GM19397 (cell line): ENCODE measurements around the gene PEA15.

Experiments used
- ATAC-seq: cut with Tn5 transposase; IDR thresholded peaks from one replicate; pipeline ENCODE4 v1.9.1; 2021; ENCODE audit warnings: mild to moderate bottlenecking, moderate library complexity; ENCODE audit not compliant: unreplicated experiment

PEA15 gene

GRCh38 chr1:160207771-160208556 lies 2.8 kb downstream of the PEA15 start:
- no peak for ATAC-seq

- no peak for ATAC-seq
These were observed 3.6 kb downstream of the PEA15 start for GRCh38 chr1:160208557-160209320.

GRCh38 chr1:160209321-160210046 lies 4.3 kb downstream of the PEA15 start:
- ATAC-seq: no peak

GRCh38 chr1:160210561-160210960 lies 5.4 kb downstream of the PEA15 start:
- ATAC-seq: no peak

- no peak for ATAC-seq
These were observed 6.0 kb downstream of the PEA15 start for GRCh38 chr1:160211046-160211790.

GRCh38 chr1:160214481-160215140 lies 9.4 kb downstream of the PEA15 start:
- ATAC-seq: no peak

- ATAC-seq: no peak
These were observed 11.1 kb downstream of the PEA15 start for GRCh38 chr1:160216301-160216700.

GRCh38 chr1:160217481-160218051 lies 12.4 kb downstream of the PEA15 start:
- no peak for ATAC-seq

- ATAC-seq: no peak
These were observed 14.1 kb downstream of the PEA15 start for GRCh38 chr1:160219062-160219929.

GRCh38 chr1:160220301-160220700 lies 15.1 kb downstream of the PEA15 start:
- ATAC-seq: no peak

- no peak for ATAC-seq
These were observed 15.9 kb downstream of the PEA15 start for GRCh38 chr1:160221089-160221488.

- no peak for ATAC-seq
These were observed 17.4 kb downstream of the PEA15 start for GRCh38 chr1:160222546-160222945.

- no peak for ATAC-seq
These were observed 19.4 kb downstream of the PEA15 start for GRCh38 chr1:160224606-160225005.

- ATAC-seq: no peak
These were observed 20.2 kb downstream of the PEA15 start for GRCh38 chr1:160225345-160225744.

- ATAC-seq: no peak
These were observed 21.4 kb downstream of the PEA15 start for GRCh38 chr1:160226623-160227022.

- ATAC-seq: no peak
These were observed 21.9 kb downstream of the PEA15 start for GRCh38 chr1:160227034-160227433.

- ATAC-seq: no peak
These were observed 22.4 kb downstream of the PEA15 start for GRCh38 chr1:160227561-160227960.

- ATAC-seq: no peak
These were observed 23.2 kb downstream of the PEA15 start for GRCh38 chr1:160228431-160228830.

GRCh38 chr1:160232911-160233310 lies 27.7 kb downstream of the PEA15 start:
- no peak for ATAC-seq
